HepG2 (cell line): Measurements from ENCODE around the gene DNAJC4. TPM values are rescaled to one million over a fixed set of nuclear protein-coding genes. Genes with fewer than 3 reads are reported as not detected.
A peak's percentile ranks its signal among the peaks of the same experiment; 100 is the strongest.

Experiments used
- DNMT3B ChIP-seq: conservative IDR thresholded peaks from 2 replicates; pipeline ENCODE4 v1.6.1; 2016; ENCODE audit warnings: missing biosample characterization, control low read depth
- KLF6 ChIP-seq: IDR thresholded peaks from 2 replicates; pipeline ENCODE4 v1.8.0; 2016; ENCODE audit warnings: missing biosample characterization, missing genetic modification reagents
- RBFOX2 ChIP-seq: fragments of 200-400 bp; formaldehyde crosslinking; IDR thresholded peaks from 2 replicates; pipeline ENCODE4 v1.6.1; 2017; ENCODE audit warnings: low read depth, mild to moderate bottlenecking, low read length
- TEAD3 ChIP-seq: optimal IDR thresholded peaks from 2 replicates; pipeline ENCODE3; 2016; ENCODE audit warnings: borderline replicate concordance
- U2AF1 ChIP-seq: fragments of 200-400 bp; formaldehyde crosslinking; optimal IDR thresholded peaks from 2 replicates; pipeline ENCODE3; 2017; ENCODE audit warnings: mild to moderate bottlenecking, low read depth, low read length
- ZBTB42 ChIP-seq: sonication (generic); formaldehyde crosslinking; IDR thresholded peaks from 2 replicates; pipeline ENCODE4 v1.5.0; 2020; ENCODE audit warnings: mild to moderate bottlenecking, missing genetic modification reagents
- ZNF543 ChIP-seq: sonication (generic); formaldehyde crosslinking; IDR thresholded peaks from 2 replicates; pipeline ENCODE4 v1.4.0; 2020; ENCODE audit warnings: mild to moderate bottlenecking, missing genetic modification reagents
- polyA plus RNA-seq, 8 experiments: library from polyadenylated mRNA; depleted of rRNA in 3 of 8; stranded (reverse) in 7 of 8; unstranded in 1 of 8; fragments of >200 nt; fragmentation: Illumina TruSeq in 4 of 8; extraction: Trizol in 4 of 8; gene quantifications; 2 replicates each; pipeline versions ENCODE4 v1.2.1 to v1.2.3, GENCODE V29; 2011 to 2016; ENCODE audit warnings: low read depth in 4 of 8, missing spikeins in 1 of 8, mixed read lengths in 1 of 8; ENCODE audit not compliant: insufficient read depth in 1 of 8
- total RNA-seq, 5 experiments: library from RNA; depleted of rRNA; stranded (reverse); fragments of >200 nt; fragmentation: Illumina TruSeq; extraction: Trizol; gene quantifications; 2 replicates each; pipeline ENCODE4 v1.2.3, GENCODE V29; 2016; ENCODE audit warnings: low read depth in 1 of 5
- TF ChIP-seq, protein P1 (sequence below): sonication (generic); formaldehyde crosslinking; IDR thresholded peaks from 2 replicates; pipeline ENCODE4 v1.4.0; 2020; ENCODE audit warnings: mild to moderate bottlenecking, missing genetic modification reagents
- TF ChIP-seq, protein P2 (sequence below): sonication (generic); formaldehyde crosslinking; IDR thresholded peaks from 2 replicates; pipeline ENCODE4 v1.5.1; 2020; ENCODE audit warnings: mild to moderate bottlenecking, missing genetic modification reagents, moderate library complexity

The DNAJC4 gene
- total and polyA plus RNA-seq, 2 of the 13 experiments (the other 11 are each of a cell fraction or from before 2014, with no cell fraction given) = 10.3 to 60.8 TPM

DNA sequence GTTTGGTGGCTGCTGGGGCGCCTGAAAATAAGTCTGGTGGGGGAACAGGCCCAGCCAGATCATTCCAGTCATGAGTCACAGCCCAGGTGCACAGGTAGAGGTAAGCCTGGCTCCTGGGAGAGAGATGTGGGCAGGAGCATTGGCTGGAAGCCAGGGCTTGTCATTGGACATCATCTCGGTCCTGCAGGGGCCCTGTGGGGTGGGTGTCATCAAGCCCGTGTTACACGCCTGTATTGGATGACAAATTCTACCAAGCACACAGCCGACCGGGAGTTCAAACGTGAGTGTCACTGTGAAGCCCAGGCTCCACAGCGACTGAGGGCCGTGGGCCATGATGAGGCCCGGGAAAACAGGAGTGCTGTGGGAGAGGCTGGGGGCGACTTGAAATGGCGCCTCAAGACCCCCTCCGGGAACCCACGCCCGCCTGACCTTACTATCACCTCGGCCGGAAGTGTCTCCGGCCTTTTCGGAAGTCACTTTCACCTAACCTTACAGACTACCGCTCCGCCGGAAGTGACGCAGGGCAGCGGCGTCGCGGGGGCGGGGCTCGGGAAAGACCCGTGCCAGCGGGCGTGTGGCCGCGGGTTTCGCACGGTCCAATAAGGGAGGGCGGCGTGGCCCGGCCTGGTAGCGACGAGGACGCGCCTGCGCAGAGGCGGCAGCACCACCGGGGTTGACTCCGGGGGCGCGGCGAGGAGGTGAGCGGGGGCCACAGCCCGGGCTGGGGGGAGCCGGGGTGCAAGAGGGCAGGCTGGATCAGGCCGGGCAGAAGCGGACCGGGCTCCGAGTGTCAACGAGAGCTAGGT lies 10.3 kb downstream of the DNAJC4 start, which contains the start of gene FKBP2 (continued):
- TF ChIP-seq, protein P1, sequence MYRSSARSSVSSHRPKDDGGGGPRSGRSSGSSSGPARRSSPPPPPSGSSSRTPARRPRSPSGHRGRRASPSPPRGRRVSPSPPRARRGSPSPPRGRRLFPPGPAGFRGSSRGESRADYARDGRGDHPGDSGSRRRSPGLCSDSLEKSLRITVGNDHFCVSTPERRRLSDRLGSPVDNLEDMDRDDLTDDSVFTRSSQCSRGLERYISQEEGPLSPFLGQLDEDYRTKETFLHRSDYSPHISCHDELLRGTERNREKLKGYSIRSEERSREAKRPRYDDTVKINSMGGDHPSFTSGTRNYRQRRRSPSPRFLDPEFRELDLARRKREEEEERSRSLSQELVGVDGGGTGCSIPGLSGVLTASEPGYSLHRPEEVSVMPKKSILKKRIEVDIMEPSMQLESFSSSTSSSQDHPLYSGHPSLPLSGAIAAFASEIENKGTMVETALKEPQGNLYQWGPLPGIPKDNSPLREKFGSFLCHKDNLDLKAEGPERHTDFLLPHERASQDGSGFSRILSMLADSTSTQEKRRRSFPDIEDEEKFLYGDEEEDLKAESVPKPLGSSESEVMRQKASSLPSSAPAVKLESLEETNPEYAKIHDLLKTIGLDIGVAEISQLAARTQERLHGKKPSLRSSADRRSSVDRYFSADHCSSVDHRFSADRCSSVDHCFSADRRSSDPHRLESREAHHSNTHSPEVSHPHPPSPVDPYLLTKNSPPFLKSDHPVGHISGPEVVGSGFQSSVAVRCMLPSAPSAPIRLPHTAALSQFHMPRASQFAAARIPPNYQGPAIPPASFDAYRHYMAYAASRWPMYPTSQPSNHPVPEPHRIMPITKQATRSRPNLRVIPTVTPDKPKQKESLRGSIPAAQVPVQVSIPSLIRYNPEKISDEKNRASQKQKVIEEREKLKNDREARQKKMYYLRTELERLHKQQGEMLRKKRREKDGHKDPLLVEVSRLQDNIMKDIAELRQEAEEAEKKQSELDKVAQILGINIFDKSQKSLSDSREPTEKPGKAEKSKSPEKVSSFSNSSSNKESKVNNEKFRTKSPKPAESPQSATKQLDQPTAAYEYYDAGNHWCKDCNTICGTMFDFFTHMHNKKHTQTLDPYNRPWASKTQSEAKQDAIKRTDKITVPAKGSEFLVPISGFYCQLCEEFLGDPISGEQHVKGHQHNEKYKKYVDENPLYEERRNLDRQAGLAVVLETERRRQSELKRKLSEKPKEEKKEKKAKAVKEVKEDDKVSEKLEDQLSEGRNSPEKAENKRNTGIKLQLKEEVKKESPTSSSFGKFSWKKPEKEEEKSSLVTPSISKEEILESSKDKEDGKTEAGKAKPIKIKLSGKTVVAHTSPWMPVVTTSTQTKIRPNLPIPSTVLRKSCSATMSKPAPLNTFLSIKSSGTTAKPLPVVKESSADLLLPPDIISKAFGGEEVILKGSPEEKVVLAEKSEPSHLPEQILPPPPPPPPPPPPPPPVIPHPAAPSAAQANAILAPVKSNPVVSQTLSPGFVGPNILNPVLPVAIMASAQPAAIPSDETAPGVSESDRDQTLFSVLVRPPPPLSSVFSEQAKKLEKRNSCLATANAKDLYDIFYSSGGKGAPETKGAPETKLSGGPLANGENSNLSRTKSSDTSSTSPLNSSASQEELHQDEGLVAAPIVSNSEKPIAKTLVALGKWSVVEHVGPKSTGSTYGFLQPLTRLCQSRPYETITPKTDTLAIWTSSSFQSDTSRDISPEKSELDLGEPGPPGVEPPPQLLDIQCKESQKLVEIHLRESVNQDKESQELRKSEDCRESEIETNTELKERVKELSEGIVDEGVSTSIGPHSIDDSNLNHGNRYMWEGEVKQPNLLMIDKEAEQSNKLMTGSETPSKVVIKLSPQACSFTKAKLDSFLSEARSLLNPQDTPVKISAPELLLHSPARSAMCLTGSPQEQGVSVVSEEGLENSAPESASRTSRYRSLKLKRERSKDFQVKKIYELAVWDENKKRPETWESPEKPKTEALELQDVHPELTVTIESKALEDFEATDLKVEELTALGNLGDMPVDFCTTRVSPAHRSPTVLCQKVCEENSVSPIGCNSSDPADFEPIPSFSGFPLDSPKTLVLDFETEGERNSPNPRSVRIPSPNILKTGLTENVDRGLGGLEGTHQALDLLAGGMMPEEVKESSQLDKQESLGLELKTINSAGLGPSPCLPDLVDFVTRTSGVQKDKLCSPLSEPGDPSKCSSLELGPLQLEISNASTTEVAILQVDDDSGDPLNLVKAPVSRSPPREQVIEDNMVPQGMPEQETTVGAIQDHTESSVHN (CRISPR knock-in tag) = peak; percentile 28; the same call in 1 of the 2 replicates
- peak; percentile 91 for TF ChIP-seq RBFOX2
- no peak for TF ChIP-seq KLF6 (CRISPR knock-in tag)
- TF ChIP-seq U2AF1 = no peak
- peak; percentile 37 for TF ChIP-seq TEAD3 (CRISPR knock-in tag)
- TF ChIP-seq DNMT3B (CRISPR knock-in tag) = no peak
- TF ChIP-seq ZBTB42 (CRISPR knock-in tag) = peak; percentile 73; the same call in 1 of the 2 replicates
- TF ChIP-seq ZNF543 (CRISPR knock-in tag) = peak; percentile 38; the same call in 1 of the 2 replicates
- TF ChIP-seq, protein P2, sequence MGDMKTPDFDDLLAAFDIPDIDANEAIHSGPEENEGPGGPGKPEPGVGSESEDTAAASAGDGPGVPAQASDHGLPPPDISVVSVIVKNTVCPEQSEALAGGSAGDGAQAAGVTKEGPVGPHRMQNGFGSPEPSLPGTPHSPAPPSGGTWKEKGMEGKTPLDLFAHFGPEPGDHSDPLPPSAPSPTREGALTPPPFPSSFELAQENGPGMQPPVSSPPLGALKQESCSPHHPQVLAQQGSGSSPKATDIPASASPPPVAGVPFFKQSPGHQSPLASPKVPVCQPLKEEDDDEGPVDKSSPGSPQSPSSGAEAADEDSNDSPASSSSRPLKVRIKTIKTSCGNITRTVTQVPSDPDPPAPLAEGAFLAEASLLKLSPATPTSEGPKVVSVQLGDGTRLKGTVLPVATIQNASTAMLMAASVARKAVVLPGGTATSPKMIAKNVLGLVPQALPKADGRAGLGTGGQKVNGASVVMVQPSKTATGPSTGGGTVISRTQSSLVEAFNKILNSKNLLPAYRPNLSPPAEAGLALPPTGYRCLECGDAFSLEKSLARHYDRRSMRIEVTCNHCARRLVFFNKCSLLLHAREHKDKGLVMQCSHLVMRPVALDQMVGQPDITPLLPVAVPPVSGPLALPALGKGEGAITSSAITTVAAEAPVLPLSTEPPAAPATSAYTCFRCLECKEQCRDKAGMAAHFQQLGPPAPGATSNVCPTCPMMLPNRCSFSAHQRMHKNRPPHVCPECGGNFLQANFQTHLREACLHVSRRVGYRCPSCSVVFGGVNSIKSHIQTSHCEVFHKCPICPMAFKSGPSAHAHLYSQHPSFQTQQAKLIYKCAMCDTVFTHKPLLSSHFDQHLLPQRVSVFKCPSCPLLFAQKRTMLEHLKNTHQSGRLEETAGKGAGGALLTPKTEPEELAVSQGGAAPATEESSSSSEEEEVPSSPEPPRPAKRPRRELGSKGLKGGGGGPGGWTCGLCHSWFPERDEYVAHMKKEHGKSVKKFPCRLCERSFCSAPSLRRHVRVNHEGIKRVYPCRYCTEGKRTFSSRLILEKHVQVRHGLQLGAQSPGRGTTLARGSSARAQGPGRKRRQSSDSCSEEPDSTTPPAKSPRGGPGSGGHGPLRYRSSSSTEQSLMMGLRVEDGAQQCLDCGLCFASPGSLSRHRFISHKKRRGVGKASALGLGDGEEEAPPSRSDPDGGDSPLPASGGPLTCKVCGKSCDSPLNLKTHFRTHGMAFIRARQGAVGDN = peak; percentile 89
